ENCODE data around the gene PLPP1.

The PLPP1 gene

GRCh38 chr5:55472642-55473041 is 62.1 kb downstream of the PLPP1 start:
- TF ChIP-seq ZNF384 (IDR thresholded peaks at IDR 0.05) (no peak), SP1 (IDR thresholded peaks at IDR 0.05) (no peak), L3MBTL2 (conservative IDR thresholded peaks at IDR 0.05) (no peak), SUZ12 (IDR thresholded peaks at IDR 0.05) (no peak), FOXM1 (IDR thresholded peaks at IDR 0.05; ENCODE audit: borderline replicate concordance) (no peak), ELF4 (IDR thresholded peaks at IDR 0.05) (no peak), LEF1 (IDR thresholded peaks at IDR 0.05; ENCODE audit: borderline replicate concordance) (no peak), BHLHE40 (IDR thresholded peaks at IDR 0.05; ENCODE audit: borderline replicate concordance) (no peak), HDGF (IDR thresholded peaks at IDR 0.05; ENCODE audit: borderline replicate concordance) (no peak), TARDBP (IDR thresholded peaks at IDR 0.05) (no peak), FOXK2 (IDR thresholded peaks at IDR 0.05) (no peak), PKNOX1 (IDR thresholded peaks at IDR 0.05) (no peak), NFRKB (IDR thresholded peaks at IDR 0.05) (no peak)
- ChIA-PET POLR2A (no interaction called here), CTCF (no interaction called here)
- DNase-seq (ENCODE audit: extremely low spot score): no peak

- no peak for DNase-seq (ENCODE audit: extremely low spot score)
- no peak for TF ChIP-seq TARDBP (IDR thresholded peaks at IDR 0.05)
- TF ChIP-seq HDGF (IDR thresholded peaks at IDR 0.05; ENCODE audit: borderline replicate concordance): no peak
- no peak for TF ChIP-seq BHLHE40 (IDR thresholded peaks at IDR 0.05; ENCODE audit: borderline replicate concordance)
- no peak for TF ChIP-seq L3MBTL2 (conservative IDR thresholded peaks at IDR 0.05)
- no peak for TF ChIP-seq SUZ12 (IDR thresholded peaks at IDR 0.05)
- no peak for TF ChIP-seq SP1 (IDR thresholded peaks at IDR 0.05)
- POLR2A ChIA-PET: no interaction called here
- CTCF ChIA-PET: interaction anchor here (0.6 kb wide), 2 partner anchors 11 to 90 kb away, joined by 3 read pairs; no protein-coding TSS in a partner anchor
Measured at GRCh38 chr5:55471468-55471867, 63.3 kb downstream of the PLPP1 start.

- CTCF ChIA-PET: no interaction called here
- no peak for TF ChIP-seq FOXM1 (IDR thresholded peaks at IDR 0.05; ENCODE audit: borderline replicate concordance)
- no peak for TF ChIP-seq NFRKB (IDR thresholded peaks at IDR 0.05)
- no peak for TF ChIP-seq LEF1 (IDR thresholded peaks at IDR 0.05; ENCODE audit: borderline replicate concordance)
- no peak for TF ChIP-seq TARDBP (IDR thresholded peaks at IDR 0.05)
- TF ChIP-seq L3MBTL2 (conservative IDR thresholded peaks at IDR 0.05): no peak
- TF ChIP-seq FOXA1 (IDR thresholded peaks at IDR 0.05): no peak
- no peak for TF ChIP-seq SUZ12 (IDR thresholded peaks at IDR 0.05)
- TF ChIP-seq ZNF384 (IDR thresholded peaks at IDR 0.05): no peak
- no peak for TF ChIP-seq ARNT (IDR thresholded peaks at IDR 0.05)
- no peak for TF ChIP-seq PKNOX1 (IDR thresholded peaks at IDR 0.05)
- TF ChIP-seq ELF4 (IDR thresholded peaks at IDR 0.05): no peak
- TF ChIP-seq CTBP1 (IDR thresholded peaks at IDR 0.05; ENCODE audit: borderline replicate concordance): no peak
- no peak for TF ChIP-seq BHLHE40 (IDR thresholded peaks at IDR 0.05; ENCODE audit: borderline replicate concordance)
- no peak for TF ChIP-seq FOXK2 (IDR thresholded peaks at IDR 0.05)
- TF ChIP-seq SP1 (IDR thresholded peaks at IDR 0.05): no peak
- no peak for TF ChIP-seq HDGF (IDR thresholded peaks at IDR 0.05; ENCODE audit: borderline replicate concordance)
- no peak for DNase-seq (ENCODE audit: extremely low spot score)
- POLR2A ChIA-PET: no interaction called here
Measured at GRCh38 chr5:55470282-55470681, 64.5 kb downstream of the PLPP1 start.

- CTCF ChIA-PET: no interaction called here
- DNase-seq (ENCODE audit: extremely low spot score): no peak
- POLR2A ChIA-PET: no interaction called here
- TF ChIP-seq FOXK2 (IDR thresholded peaks at IDR 0.05) (no peak), PKNOX1 (IDR thresholded peaks at IDR 0.05) (no peak), ELF4 (IDR thresholded peaks at IDR 0.05) (no peak), TARDBP (IDR thresholded peaks at IDR 0.05) (no peak), FOXM1 (IDR thresholded peaks at IDR 0.05; ENCODE audit: borderline replicate concordance) (no peak), SP1 (IDR thresholded peaks at IDR 0.05) (no peak), ZNF384 (IDR thresholded peaks at IDR 0.05) (no peak), NFRKB (IDR thresholded peaks at IDR 0.05) (no peak), LEF1 (IDR thresholded peaks at IDR 0.05; ENCODE audit: borderline replicate concordance) (no peak), L3MBTL2 (conservative IDR thresholded peaks at IDR 0.05) (no peak), HDGF (IDR thresholded peaks at IDR 0.05; ENCODE audit: borderline replicate concordance) (no peak), ARNT (IDR thresholded peaks at IDR 0.05) (no peak), FOXA1 (IDR thresholded peaks at IDR 0.05) (no peak), BHLHE40 (IDR thresholded peaks at IDR 0.05; ENCODE audit: borderline replicate concordance) (no peak), SUZ12 (IDR thresholded peaks at IDR 0.05) (no peak), CTBP1 (IDR thresholded peaks at IDR 0.05; ENCODE audit: borderline replicate concordance) (no peak)
Measured at GRCh38 chr5:55469839-55470238, 64.9 kb downstream of the PLPP1 start.

GRCh38 chr5:55467862-55468551 is 66.8 kb downstream of the PLPP1 start:
- POLR2A ChIA-PET: no interaction called here
- TF ChIP-seq ARNT (IDR thresholded peaks at IDR 0.05) (no peak), CTBP1 (IDR thresholded peaks at IDR 0.05; ENCODE audit: borderline replicate concordance) (no peak), FOXK2 (IDR thresholded peaks at IDR 0.05) (no peak), NFRKB (IDR thresholded peaks at IDR 0.05) (no peak), FOXM1 (IDR thresholded peaks at IDR 0.05; ENCODE audit: borderline replicate concordance) (no peak), SP1 (IDR thresholded peaks at IDR 0.05) (no peak)
- CTCF ChIA-PET: no interaction called here
- DNase-seq (ENCODE audit: extremely low spot score): no peak

- no peak for DNase-seq (ENCODE audit: extremely low spot score)
- CTCF ChIA-PET: no interaction called here
- TF ChIP-seq L3MBTL2 (conservative IDR thresholded peaks at IDR 0.05) (no peak), BHLHE40 (IDR thresholded peaks at IDR 0.05; ENCODE audit: borderline replicate concordance) (no peak), FOXA1 (IDR thresholded peaks at IDR 0.05) (no peak)
- POLR2A ChIA-PET: no interaction called here
Measured at GRCh38 chr5:55463613-55464012, 71.2 kb downstream of the PLPP1 start.
